Cardiac septum (tissue), 1 donor: ENCODE data around the gene PFN1. TPM values are rescaled to one million over a fixed set of nuclear protein-coding genes. Genes with fewer than 3 reads are reported as not detected.

Experiments
- DNase-seq: peaks from one replicate; pipeline ENCODE4 v3.0.0-alpha.2; 2020; ENCODE audit warnings: low spot score
- intact Hi-C: fragments of 100-400 bp; cut with DNase I; formaldehyde crosslinking; loops from one replicate; pipeline ENCODE4 v1.14.0; 2022
- long read RNA-seq: library from polyadenylated mRNA; unstranded; transcript quantifications from one replicate; pipeline ENCODE4 v2.0.0, GENCODE V29; 2021
- total RNA-seq: library from RNA; stranded (reverse); fragmentation: NEBNext Ultra II Directional; extraction: Animal tissue kit (Norgen Biotek cat#: 25700); gene quantifications from one replicate; pipeline ENCODE4 v1.2.1, GENCODE V29; 2021
- donor health status: DM: no; HTN: no; CAD: no.

PFN1 gene
- 204 TPM for total RNA-seq
- long read RNA-seq, transcript PFN1-201 (3 exons, 1,291 nt) = major isoform, 137 of 146 reads
- long read RNA-seq, partial matches to known transcripts = 0 of 146 reads
- long read RNA-seq, other reads (novel, unspliced or antisense) = 7 of 146 reads

- intact Hi-C loops = loop anchor here (1.0 to 2.0 kb wide), 2 partner anchors 8 to 50 kb away; partner anchors contain the start of genes RNF167 and SLC25A11
- peak; percentile 94 for DNase-seq
Observed at GRCh38 chr17:4948166-4948930, at the start of gene PFN1. TSS of gene PFN1 (minus strand) at chr17:4948530. CDS start at chr17:4948394, 136 bp downstream.

GRCh38 chr17:4997302-4998026 is 49.1 kb upstream of the PFN1 start, which contains the start of the genes INCA1 and KIF1C:
TSS of gene INCA1 (minus strand) at chr17:4997522. CDS start at chr17:4994437, 3,085 bp downstream.
TSS of gene KIF1C (plus strand) at chr17:4997950. CDS start at chr17:5000247, 2,297 bp downstream.
- DNase-seq = peak; percentile 98
- intact Hi-C loops = loop anchor here (2.0 kb wide), 3 partner anchors 15 to 57 kb away; partner anchors contain the start of genes PFN1, RNF167 and SLC25A11

GRCh38 chr17:4994081-4994595 is 45.8 kb upstream of the PFN1 start:
- intact Hi-C loops = no loop called here
- DNase-seq = no peak

GRCh38 chr17:4987767-4988567 is 39.6 kb upstream of the PFN1 start:
- intact Hi-C loops = loop anchor here (1.0 to 2.0 kb wide), 2 partner anchors 21 to 79 kb away; partner anchors contain the start of gene SPAG7
- DNase-seq = no peak

GRCh38 chr17:4986951-4987766 is 38.8 kb upstream of the PFN1 start, which contains the start of gene CAMTA2:
TSS of gene CAMTA2 (minus strand) at chr17:4987675. CDS start at chr17:4986222, 1,453 bp downstream.
- peak; percentile 96 for DNase-seq
- intact Hi-C loops = loop anchor here (1.0 to 2.0 kb wide), 2 partner anchors 20 to 78 kb away; partner anchors contain the start of gene SPAG7

- intact Hi-C loops = loop anchor here (2.0 kb wide), 1 partner anchor 20 kb away; the partner anchor contains the start of gene SPAG7
- no peak for DNase-seq
Observed at GRCh38 chr17:4986403-4986802, 38.1 kb upstream of the PFN1 start.

GRCh38 chr17:4982305-4982704 is 34.0 kb upstream of the PFN1 start:
- no peak for DNase-seq
- intact Hi-C loops = loop anchor here (2.0 to 5.0 kb wide), 2 partner anchors 14 to 80 kb away; partner anchors contain the start of genes INCA1 and KIF1C

GRCh38 chr17:4980644-4981216 is 32.4 kb upstream of the PFN1 start:
- DNase-seq = no peak
- intact Hi-C loops = loop anchor here (5.0 kb wide), 1 partner anchor 82 kb away; no protein-coding TSS in a partner anchor

- intact Hi-C loops = no loop called here
- DNase-seq = no peak
Observed at GRCh38 chr17:4978726-4979125, 30.4 kb upstream of the PFN1 start.

GRCh38 chr17:4974115-4974670 is 25.9 kb upstream of the PFN1 start:
- intact Hi-C loops = no loop called here
- DNase-seq = no peak

- no peak for DNase-seq
- intact Hi-C loops = no loop called here
Observed at GRCh38 chr17:4973256-4974114, 25.2 kb upstream of the PFN1 start.

- no peak for DNase-seq
- intact Hi-C loops = no loop called here
Observed at GRCh38 chr17:4972752-4973151, 24.4 kb upstream of the PFN1 start.

GRCh38 chr17:4972322-4972721 is 24.0 kb upstream of the PFN1 start:
- intact Hi-C loops = no loop called here
- DNase-seq = no peak

- intact Hi-C loops = no loop called here
- no peak for DNase-seq
Observed at GRCh38 chr17:4971826-4972225, 23.5 kb upstream of the PFN1 start.

- intact Hi-C loops = no loop called here
Observed at GRCh38 chr17:4970273-4970672, 21.9 kb upstream of the PFN1 start.

GRCh38 chr17:4969551-4970173 is 21.3 kb upstream of the PFN1 start:
- intact Hi-C loops = loop anchor here (5.0 kb wide), 2 partner anchors 62 to 93 kb away; no protein-coding TSS in a partner anchor
- no peak for DNase-seq

More at GRCh38 chr17:4970273-4970672, 21.9 kb upstream of the PFN1 start:
- DNase-seq = no peak
